AG09309 (cell line): ENCODE measurements around the gene TBRG4.

Source experiments
- DNase-seq: peaks from one replicate; pipeline ENCODE4 v3.0.0-alpha.2; 2010; ENCODE audit warnings: low read depth
- H3K4me3 ChIP-seq: 2 replicates; pipeline ENCODE4 v1.5.1; 2011; ENCODE audit warnings: mild to moderate bottlenecking, low read depth, low read length, moderate library complexity; ENCODE audit not compliant: control insufficient read depth
- CTCF ChIP-seq: IDR thresholded peaks from 2 replicates; pipeline ENCODE4 v1.5.1; 2011; ENCODE audit warnings: mild to moderate bottlenecking, low read depth, low read length, inconsistent platforms; ENCODE audit not compliant: insufficient read depth, control insufficient read depth; ENCODE audit errors: missing control alignments

TBRG4 gene

GRCh38 chr7:45108863-45109262 lies 2.6 kb downstream of the TBRG4 start:
- DNase-seq: no peak
- no peak overlapping the region for H3K4me3 ChIP-seq
- no peak for TF ChIP-seq CTCF

GRCh38 chr7:45107356-45107755 lies 4.1 kb downstream of the TBRG4 start:
- no peak for DNase-seq
- no peak overlapping the region for H3K4me3 ChIP-seq
- TF ChIP-seq CTCF: no peak

GRCh38 chr7:45106820-45107219 lies 4.7 kb downstream of the TBRG4 start:
- no peak for DNase-seq
- no peak overlapping the region for H3K4me3 ChIP-seq
- no peak for TF ChIP-seq CTCF

GRCh38 chr7:45105588-45106188 lies 5.8 kb downstream of the TBRG4 start:
- no peak for DNase-seq
- H3K4me3 ChIP-seq: no peak overlapping the region
- no peak for TF ChIP-seq CTCF

GRCh38 chr7:45104844-45105587 lies 6.5 kb downstream of the TBRG4 start:
- no peak overlapping the region for H3K4me3 ChIP-seq
- no peak for TF ChIP-seq CTCF
- no peak for DNase-seq

- no peak for TF ChIP-seq CTCF
- no peak overlapping the region for H3K4me3 ChIP-seq
- DNase-seq: no peak
Measured at GRCh38 chr7:45103958-45104843, 7.3 kb downstream of the TBRG4 start.
